CD4-positive, alpha-beta T cell treated with Interleukin-6 for 4 hours (primary cell): ENCODE measurements around the gene ARNT2.
"Not testable (repeated sequence)": the region's sequence is repeated elsewhere in the genome, so short reads cannot be mapped to it uniquely, and the experiment has no call there.

Experiments used
- DNase-seq: peaks from one replicate; pipeline ENCODE4 v3.0.0-alpha.2; 2020; ENCODE audit warnings: mixed read lengths

Gene ARNT2

GRCh38 chr15:80630981-80631380 is 226.8 kb downstream of the ARNT2 start:
- DNase-seq = no peak

GRCh38 chr15:80633221-80633620 is 229.0 kb downstream of the ARNT2 start:
- DNase-seq = no peak

- DNase-seq = no peak
Observed at GRCh38 chr15:80635953-80636352, 231.8 kb downstream of the ARNT2 start.

GRCh38 chr15:80636675-80637074 is 232.5 kb downstream of the ARNT2 start:
- no peak for DNase-seq

- no peak for DNase-seq
Observed at GRCh38 chr15:80637747-80638146, 233.6 kb downstream of the ARNT2 start.

- DNase-seq = no peak
Observed at GRCh38 chr15:80638553-80639167, 234.5 kb downstream of the ARNT2 start.

- no peak for DNase-seq
Observed at GRCh38 chr15:80639168-80639555, 235.0 kb downstream of the ARNT2 start.

- no peak for DNase-seq
Observed at GRCh38 chr15:80640531-80641121, 236.4 kb downstream of the ARNT2 start.

- DNase-seq = no peak
Observed at GRCh38 chr15:80641384-80641783, 237.2 kb downstream of the ARNT2 start.

- DNase-seq = no peak
Observed at GRCh38 chr15:80643431-80643951, 239.3 kb downstream of the ARNT2 start.

- no peak for DNase-seq
Observed at GRCh38 chr15:80645494-80646065, 241.4 kb downstream of the ARNT2 start.

GRCh38 chr15:80647424-80647823 is 243.2 kb downstream of the ARNT2 start:
- not testable (repeated sequence) for DNase-seq
